GM19467 (cell line): Measurements from ENCODE around the gene LSMEM2.
A peak's percentile ranks its signal among the peaks of the same experiment; 100 is the strongest.
"Not testable (repeated sequence)": the region's sequence is repeated elsewhere in the genome, so short reads cannot be mapped to it uniquely, and the experiment has no call there.

Experiments used
- ATAC-seq: cut with Tn5 transposase; IDR thresholded peaks from one replicate; pipeline ENCODE4 v1.9.1; 2021; ENCODE audit warnings: mild to moderate bottlenecking, moderate library complexity; ENCODE audit not compliant: unreplicated experiment

The LSMEM2 gene

DNA sequence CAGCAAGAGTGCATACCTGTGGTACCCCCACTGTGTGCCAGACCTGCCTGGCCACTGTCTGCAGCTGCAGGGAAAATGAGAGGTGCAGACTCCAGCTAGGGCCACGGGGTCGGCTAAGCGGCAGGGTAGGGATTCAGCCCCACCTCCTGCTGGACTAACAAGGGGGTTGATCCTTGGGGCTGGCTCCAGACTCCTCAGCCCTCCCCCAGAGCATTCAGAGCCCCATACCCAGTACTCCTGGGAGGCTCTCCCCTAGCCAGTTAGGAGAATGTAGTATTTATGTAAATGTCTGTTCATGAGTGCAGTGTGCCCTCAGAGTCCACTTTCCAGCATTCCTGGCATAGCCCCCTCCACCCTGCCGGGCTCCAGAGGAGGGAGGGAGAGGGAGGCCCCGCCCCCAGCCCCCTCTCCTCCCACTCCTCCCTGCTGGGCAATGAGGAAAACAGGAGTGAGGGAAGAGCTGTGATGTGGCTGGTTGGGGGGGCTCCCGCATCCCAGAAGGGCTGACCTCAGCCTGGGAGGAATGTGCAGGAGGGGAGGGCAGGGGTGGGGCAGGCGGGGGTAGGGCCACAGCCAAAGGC, 14.4 kb upstream of the LSMEM2 start:
- no peak for ATAC-seq

DNA sequence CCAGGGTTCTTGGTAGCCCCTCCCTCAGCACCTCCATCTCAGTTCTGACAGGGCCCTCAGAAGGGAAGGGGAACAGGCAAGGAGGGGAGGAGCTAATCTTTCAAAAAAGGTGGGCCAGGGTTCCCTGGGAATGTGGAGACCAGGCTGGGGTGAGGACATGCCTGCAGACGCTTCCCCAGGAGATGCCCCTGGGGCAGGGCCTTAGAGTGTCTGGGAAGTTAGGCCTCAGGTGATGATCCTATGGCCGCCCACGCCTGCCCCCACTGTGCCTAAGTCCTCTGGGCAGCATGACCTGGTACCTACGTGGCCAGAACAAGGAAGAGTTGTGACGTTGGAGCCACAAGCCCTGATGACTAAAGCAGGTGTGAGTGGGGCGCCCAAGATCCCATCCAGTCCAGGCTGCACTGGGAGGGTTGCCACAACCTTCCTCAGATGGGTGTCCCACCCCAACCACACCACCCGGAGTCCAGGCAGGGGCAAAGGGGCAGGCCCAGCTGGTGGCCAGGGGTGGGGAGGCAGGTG, 13.9 kb upstream of the LSMEM2 start:
- ATAC-seq = no peak

DNA sequence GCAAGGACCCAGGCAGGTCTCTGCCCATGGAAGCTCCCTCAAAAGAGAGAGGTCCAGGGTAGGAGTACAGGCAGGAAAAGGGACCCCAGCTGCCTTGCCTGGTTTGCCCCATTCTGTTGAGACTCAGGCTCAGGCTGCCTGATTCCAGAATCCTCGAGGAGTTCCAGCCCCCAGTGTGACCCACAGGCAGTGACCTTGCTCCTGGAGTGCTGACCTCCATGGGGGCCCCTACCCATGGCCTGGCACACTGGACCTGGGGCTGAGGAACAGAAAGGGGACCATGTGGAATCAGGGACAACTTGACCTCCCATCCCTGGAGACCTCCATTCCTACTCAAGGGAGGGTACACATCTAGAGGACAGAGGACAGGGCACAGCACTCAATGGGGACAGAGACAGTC, 13.3 kb upstream of the LSMEM2 start:
- ATAC-seq = no peak

DNA sequence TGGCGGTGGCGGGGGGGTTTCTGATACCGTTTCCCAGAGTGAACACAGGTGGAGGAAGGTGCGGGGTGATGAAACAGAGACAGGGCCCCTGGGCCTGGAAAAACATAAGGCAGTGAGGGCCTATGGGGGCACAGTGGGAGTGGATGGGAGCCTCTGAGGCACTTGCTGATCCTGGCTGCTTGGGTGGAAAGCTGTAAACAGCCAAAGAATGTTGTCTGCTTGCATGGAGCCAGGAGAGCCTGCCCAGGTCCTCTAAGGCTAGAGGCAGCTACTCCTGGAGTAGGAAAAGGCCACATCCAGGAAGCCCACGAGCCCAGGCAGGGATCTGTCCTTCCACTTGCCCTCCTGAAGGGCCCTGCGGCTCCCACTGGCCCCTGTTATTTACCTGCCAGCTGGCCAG, 12.9 kb upstream of the LSMEM2 start:
- ATAC-seq = no peak

DNA sequence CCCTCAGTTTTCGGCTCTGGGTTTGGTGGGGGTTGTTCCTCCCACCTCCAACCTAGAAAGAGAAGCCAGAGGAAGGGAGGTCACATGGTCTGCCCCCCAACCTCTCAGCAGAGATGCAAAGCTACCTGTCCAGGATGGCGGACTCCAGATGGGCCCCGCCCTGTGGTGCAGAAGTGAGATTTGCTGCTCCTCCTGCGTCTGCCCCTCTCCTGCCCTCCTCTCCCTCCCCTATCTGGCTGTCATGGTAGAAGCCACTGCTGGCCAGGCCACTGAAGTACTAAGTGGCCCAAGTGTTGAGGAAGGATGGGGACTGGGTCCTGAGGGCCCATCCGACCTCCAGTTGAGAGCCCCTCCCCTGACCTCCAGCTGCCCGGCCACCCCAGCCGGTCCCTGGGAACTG, 12.1 kb upstream of the LSMEM2 start:
- no peak for ATAC-seq

DNA sequence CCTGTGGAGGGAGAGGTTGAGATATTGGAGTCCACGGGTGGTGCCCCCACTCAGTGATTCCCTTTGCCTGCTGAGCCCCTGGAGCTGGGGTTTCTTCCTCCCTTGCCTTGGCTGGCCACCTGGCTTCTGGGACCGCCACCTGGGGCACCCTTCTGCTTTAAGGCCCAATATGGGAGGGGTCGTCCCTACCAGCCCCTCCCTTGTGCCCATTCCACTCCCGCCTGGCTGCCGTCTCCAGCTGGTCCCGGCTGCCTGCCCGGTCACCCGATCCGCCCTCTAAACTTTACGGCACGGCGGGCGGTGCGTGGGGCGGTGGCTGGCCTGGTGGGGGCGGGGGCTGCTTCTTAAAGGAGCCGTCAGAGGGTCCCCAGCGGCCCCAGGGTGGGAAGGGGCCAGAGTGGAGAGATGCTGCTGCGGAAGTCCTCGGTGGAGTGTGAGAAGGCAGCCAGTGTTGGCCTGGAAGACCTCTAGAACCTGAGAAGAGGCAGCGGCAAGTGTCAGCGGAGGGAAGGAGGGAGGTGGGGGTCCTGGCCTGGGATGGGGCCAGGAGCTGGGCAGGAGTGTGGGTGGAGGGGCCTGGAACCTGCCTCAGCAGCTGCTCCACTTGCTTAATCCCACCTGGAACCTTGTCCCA, 11.5 kb upstream of the LSMEM2 start:
- no peak for ATAC-seq

DNA sequence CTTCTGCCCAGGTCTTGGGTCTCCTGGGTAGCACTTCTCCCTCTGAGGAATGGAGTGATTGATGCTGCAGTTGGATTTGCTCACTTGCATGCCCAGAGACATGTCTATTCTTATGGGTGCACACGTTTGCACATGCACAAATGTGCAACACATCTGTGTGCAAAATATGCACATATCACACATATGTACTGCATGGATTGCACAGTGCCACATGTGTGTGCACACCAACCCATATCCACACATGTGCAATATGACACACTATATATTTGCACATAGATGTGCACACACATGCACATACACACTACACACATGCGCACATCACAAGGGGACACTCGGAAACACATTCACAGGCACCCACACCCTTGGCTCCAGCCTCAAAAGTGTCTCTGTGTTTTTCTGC, 10.6 kb upstream of the LSMEM2 start:
- ATAC-seq = no peak

DNA sequence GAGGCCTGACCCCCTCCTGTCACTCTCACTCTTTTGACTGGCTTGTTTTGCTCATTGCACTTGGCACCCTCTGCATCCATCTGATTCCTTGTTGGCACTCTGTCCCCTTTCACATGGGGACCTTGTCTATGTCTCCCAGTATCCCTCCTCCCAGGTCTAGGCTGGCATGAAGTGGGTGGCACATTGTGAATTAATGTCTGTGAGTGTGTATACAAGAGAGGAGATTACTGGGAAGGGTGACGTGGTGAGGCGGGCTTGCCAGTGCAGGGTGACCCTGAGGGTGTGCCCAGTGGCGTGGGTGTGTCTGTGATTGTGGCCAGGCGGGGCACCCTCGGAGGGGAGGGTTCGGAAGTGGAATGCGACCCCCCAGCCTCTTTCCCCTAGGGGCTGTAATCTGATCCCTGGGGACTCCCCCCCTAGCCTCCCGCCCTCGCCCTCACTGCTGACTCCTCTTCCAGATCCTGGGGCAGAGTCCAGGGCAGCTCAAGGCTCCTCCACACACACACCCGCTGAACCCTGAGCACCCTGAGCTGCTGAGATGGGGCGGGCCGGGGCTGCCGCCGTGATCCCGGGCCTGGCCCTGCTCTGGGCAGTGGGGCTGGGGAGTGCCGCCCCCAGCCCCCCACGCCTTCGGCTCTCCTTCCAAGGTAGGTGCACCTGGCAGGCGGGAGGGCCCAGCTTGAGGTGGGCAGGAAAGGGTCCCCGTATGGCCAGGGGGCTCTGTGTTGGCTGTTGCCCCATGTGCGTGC, 10.0 kb upstream of the LSMEM2 start, which contains the start of gene SEMA3B:
TSS of gene SEMA3B (plus strand) at position 445 of the 749 bp plus-strand sequence. CDS start at position 539, 94 bp downstream.
- ATAC-seq = no peak

DNA sequence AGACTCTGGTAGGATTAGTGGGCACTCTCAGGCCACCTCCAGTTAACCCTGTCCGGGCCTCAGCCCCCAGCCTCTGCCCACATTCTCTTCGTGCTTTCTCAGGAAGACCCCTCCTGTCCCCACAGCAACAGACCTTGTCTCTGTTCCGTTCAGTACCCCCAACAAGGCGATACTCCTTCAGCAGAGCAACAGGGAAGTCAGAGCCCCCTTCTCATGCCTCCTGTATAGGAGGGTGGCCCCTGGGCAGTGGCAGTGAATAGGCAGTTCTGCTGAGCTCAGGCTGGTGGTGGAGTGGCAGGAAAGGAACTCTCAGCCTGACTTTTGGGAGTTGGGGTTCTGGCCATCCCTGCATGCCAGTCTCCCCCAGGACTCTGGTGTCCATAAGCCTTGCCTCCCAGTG, 9.4 kb upstream of the LSMEM2 start:
- no peak for ATAC-seq

DNA sequence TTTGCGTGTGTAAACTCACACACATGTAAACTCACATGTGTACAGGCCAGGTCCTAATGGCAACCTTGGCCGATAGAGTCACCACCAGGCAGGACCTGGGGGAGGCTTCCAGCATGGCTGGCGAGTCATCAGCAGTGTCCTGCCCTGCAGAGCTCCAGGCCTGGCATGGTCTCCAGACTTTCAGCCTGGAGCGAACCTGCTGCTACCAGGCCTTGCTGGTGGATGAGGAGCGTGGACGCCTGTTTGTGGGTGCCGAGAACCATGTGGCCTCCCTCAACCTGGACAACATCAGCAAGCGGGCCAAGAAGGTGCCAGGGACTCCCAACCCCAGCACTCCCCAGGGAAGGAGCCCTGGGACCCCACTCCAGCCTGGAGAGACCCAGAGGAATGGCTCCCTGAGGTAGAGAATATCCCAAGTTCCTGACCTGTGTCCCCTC, 8.9 kb upstream of the LSMEM2 start:
- ATAC-seq = no peak

DNA sequence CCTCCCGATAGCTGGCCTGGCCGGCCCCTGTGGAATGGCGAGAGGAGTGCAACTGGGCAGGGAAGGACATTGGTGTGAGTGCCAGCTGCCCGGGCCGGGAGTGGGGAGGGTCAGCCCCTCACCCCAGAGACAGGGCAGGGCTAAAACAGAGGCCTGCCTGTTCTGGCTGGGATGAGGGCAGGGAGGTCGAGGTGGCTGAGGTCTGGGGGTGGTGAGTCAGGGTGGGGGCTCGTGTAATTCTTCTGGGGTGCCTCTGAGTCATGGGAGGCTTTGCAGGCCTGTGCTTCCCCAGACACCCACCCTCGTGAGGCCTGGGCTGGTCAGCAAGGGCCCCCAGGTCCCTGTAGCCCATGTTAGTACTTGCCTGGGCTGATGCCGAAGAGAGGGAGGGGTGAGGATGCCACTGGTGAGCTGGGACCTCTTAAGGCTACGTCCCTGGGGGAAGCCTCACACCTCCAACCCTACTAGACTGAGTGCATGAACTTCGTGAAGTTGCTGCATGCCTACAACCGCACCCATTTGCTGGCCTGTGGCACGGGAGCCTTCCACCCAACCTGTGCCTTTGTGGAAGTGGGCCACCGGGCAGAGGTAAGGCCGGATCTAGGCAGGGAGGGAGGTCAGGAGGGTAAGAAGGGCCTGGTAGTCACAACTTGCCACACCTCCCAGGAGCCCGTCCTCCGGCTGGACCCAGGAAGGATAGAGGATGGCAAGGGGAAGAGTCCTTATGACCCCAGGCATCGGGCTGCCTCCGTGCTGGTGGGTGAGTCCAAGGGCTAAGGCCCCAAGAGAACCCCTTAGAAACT, 8.3 kb upstream of the LSMEM2 start:
- no peak for ATAC-seq

DNA sequence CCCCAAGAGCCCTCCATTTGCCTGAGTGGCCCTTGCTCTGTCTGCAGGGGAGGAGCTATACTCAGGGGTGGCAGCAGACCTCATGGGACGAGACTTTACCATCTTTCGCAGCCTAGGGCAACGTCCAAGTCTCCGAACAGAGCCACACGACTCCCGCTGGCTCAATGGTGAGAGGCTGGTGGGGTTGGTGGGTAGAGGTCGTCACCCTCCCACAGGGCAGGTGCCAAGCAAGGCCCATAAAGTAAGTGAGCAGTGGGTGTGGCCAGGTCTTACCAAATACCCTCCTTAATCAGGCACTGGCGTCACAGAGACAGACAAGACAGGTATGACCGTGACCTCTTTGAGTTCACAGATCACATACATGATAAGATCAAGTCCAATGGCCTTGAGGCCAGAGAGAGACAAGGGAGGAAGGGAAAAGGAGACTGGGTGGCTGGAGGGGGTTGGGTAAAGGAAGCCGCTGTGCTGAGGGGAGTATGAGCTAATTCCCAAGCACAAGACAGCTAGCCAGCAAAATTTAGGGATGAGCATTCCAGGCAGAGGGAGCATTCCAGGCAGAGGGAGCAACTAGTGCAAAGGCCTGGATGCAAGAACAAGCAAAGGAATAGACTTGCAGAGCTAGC, 7.5 kb upstream of the LSMEM2 start:
- ATAC-seq = no peak

DNA sequence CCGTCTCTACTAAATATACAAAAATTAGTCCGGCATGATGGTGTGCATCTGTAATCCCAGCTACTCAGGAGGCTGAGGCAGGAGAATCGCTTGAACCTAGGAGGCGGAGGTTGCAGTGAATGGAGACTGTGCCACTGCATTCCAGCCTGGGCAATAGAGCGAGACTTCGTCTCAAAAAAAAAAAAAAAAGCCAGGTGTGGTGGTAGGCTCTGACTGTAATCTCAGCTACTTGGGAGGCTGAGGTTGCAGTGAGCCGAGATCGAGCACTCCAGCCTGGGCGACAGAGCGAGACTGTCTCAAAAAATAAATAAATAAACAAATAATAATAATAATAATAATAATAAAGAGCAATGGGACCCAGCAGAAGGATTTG, 6.4 kb upstream of the LSMEM2 start:
- ATAC-seq = not testable (repeated sequence)

DNA sequence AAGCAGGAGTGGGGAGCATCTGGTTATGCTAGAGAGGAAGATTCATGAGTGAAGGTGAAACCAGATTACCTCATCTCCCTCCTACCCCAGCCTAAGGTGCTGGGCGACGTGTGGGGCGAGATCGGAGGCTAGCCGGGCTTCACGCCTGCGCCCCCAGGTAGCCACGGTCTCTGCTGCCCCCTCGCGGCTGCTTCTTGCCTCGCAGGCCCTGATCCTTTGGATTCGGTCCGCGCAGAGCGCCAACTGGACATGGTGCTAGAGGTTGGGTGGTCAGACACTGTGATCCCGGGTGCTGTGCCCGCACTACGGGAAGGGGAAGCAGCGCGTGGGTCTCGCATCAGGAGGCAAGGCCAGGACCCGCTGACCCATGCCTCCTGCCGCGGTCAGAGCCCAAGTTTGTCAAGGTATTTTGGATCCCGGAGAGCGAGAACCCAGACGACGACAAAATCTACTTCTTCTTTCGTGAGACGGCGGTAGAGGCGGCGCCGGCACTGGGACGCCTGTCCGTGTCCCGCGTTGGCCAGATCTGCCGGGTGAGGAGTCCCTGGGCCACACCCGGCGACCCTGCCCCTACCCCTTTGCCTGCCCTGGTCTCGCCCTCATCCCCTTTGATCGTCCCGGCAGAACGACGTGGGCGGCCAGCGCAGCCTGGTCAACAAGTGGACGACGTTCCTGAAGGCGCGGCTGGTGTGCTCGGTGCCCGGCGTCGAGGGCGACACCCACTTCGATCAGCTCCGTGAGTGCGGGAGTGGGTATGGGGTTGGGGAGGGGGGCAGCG, 5.8 kb upstream of the LSMEM2 start:
- peak; percentile 66 for ATAC-seq

DNA sequence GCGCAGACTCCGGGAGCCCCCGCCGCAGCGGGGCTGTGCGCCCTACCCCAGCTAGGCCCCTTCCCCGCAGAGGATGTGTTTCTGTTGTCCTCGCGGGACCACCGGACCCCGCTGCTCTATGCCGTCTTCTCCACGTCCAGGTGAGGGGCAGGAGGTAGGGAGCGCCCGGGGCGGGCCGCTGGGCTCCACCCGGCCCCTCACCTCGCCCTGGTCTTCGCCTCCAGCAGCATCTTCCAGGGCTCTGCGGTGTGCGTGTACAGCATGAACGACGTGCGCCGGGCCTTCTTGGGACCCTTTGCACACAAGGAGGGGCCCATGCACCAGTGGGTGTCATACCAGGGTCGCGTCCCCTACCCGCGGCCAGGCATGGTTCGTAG, 5.2 kb upstream of the LSMEM2 start:
- ATAC-seq = no peak

DNA sequence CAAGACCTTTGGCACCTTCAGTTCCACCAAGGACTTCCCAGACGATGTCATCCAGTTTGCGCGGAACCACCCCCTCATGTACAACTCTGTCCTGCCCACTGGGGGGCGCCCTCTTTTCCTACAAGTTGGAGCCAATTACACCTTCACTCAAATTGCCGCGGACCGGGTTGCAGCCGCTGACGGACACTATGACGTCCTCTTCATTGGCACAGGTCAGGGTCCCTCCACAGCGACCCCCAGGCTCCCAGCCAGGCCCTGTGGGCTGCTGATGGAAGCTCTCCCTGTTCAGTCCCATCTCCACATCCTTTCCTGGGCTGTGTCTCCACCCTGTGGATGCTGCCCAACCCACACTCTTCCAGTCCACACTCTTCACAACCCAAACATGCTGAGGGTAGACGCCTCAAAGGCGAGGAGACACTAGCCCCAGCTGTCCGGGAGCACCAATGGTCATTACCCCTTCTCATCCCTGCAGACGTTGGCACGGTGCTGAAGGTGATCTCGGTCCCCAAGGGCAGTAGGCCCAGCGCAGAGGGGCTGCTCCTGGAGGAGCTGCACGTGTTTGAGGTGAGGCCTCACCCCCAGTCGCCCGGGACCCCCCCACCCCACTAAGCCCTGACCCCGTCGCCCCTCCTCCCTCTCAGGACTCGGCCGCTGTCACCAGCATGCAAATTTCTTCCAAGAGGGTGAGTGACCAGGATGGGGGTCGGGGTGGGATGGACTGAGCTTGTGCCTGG, 4.3 kb upstream of the LSMEM2 start:
- ATAC-seq = no peak

DNA sequence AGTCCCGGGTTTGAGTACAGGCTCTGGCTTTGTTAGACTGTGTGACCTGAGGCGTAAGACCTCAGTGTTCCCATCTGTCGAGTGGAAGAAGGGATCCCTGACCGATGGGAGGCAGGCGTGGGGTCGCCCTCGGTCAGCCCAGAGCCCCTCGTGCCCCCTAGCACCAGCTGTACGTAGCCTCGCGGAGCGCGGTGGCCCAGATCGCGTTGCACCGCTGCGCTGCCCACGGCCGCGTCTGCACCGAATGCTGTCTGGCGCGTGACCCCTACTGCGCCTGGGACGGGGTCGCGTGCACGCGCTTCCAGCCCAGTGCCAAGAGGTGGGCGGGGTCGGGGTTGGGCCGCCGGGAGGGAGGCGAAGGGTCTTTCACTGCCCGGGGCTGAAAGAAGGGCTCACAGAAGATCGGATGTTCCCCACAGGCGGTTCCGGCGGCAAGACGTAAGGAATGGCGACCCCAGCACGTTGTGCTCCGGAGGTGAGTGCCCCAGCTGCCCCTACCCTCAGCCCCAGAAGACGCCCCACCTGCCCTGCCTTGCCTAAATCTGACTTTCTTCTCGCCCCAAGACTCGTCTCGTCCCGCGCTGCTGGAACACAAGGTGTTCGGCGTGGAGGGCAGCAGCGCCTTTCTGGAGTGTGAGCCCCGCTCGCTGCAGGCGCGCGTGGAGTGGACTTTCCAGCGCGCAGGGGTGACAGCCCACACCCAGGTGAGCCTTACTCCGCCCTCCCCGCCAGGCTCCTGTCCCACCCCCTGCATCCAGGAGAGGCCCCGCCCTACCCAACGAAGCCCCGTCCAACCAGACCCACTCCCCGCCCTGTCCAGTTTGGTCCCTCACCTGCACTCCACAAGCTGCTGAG, 3.5 kb upstream of the LSMEM2 start:
- no peak for ATAC-seq

DNA sequence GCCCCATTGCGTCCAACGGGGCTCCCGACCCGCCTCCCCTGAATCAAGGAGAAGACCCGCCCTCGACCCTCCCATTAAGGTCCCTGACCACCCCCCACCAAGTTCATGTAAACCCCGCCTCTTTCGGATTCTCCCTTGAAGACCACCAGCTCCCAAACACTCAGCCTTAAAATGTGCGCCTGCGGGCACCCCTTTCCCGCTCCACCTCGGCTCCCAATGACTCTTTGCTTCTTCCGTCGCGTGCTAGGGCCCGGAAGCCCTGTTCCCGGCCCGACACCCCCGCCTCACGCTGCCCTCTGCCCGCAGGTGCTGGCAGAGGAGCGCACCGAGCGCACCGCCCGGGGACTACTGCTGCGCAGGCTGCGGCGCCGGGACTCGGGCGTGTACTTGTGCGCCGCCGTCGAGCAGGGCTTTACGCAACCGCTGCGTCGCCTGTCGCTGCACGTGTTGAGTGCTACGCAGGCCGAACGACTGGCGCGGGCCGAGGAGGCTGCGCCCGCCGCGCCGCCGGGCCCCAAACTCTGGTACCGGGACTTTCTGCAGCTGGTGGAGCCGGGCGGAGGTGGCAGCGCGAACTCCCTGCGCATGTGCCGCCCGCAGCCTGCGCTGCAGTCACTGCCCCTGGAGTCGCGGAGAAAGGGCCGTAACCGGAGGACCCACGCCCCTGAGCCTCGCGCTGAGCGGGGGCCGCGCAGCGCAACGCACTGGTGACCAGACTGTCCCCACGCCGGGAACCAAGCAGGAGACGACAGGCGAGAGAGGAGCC, 2.7 kb upstream of the LSMEM2 start:
- no peak for ATAC-seq
